DOHH2 (cell line): ENCODE data around the gene MEN1.
A peak's percentile ranks its signal among the peaks of the same experiment; 100 is the strongest.

Experiments used
- H3F3A ChIP-seq: fragments of 200-600 bp; sonication (generic), shearing (Covaris generic); 2 replicates; pipeline ENCODE4 v1.6.0; 2016; ENCODE audit warnings: antibody characterized with exemption, mild to moderate bottlenecking; ENCODE audit not compliant: control insufficient read depth, insufficient read depth
- H3K27ac ChIP-seq: fragments of 200-600 bp; sonication (generic); 2 replicates; pipeline ENCODE4 v1.5.1; 2014; ENCODE audit warnings: low read depth, mild to moderate bottlenecking, low read length, moderate library complexity
- H3K27me3 ChIP-seq: fragments of 200-600 bp; sonication (generic); 2 replicates; pipeline ENCODE4 v1.6.1; 2014; ENCODE audit warnings: mild to moderate bottlenecking, low read length, mixed read lengths; ENCODE audit not compliant: control insufficient read depth
- H3K36me3 ChIP-seq: fragments of 200-600 bp; sonication (generic); 2 replicates; pipeline ENCODE4 v1.6.1; 2014; ENCODE audit warnings: mild to moderate bottlenecking, low read length, moderate library complexity, mixed read lengths; ENCODE audit not compliant: control insufficient read depth
- H3K4me1 ChIP-seq: fragments of 200-600 bp; sonication (generic); 2 replicates; pipeline ENCODE4 v1.6.1; 2014; ENCODE audit warnings: mild to moderate bottlenecking, low read length, mixed read lengths; ENCODE audit not compliant: control insufficient read depth
- H3K4me2 ChIP-seq: fragments of 200-600 bp; sonication (generic); 2 replicates; pipeline ENCODE4 v1.6.0; 2014; ENCODE audit warnings: mild to moderate bottlenecking, low read length, moderate library complexity
- H3K4me3 ChIP-seq: fragments of 200-600 bp; sonication (generic); 2 replicates; pipeline ENCODE4 v1.5.1; 2014; ENCODE audit warnings: mild to moderate bottlenecking, low read length, mixed read lengths
- H3K79me2 ChIP-seq: fragments of 200-600 bp; sonication (generic); 2 replicates; pipeline ENCODE4 v1.6.1; 2014; ENCODE audit warnings: mild to moderate bottlenecking, low read length, mixed read lengths; ENCODE audit not compliant: control insufficient read depth
- H3K9me2 ChIP-seq: fragments of 200-600 bp; sonication (generic); replicated peaks from 2 replicates; pipeline ENCODE4 v1.6.1; 2014; ENCODE audit warnings: mild to moderate bottlenecking, low read length, mixed read lengths; ENCODE audit not compliant: control insufficient read depth
- H3K9me3 ChIP-seq: fragments of 200-600 bp; sonication (generic); 2 replicates; pipeline ENCODE4 v1.6.1; 2014; ENCODE audit warnings: antibody characterized with exemption, low read length, mixed read lengths; ENCODE audit not compliant: control insufficient read depth, insufficient read depth
- H4K20me1 ChIP-seq: fragments of 200-600 bp; sonication (generic); 2 replicates; pipeline ENCODE4 v1.6.0; 2014; ENCODE audit warnings: low read depth, mild to moderate bottlenecking, antibody characterized with exemption, low read length, moderate library complexity; ENCODE audit not compliant: control insufficient read depth, insufficient read depth
- CTCF ChIP-seq: fragments of 200-600 bp; sonication (generic); IDR thresholded peaks from one replicate; pipeline ENCODE4 v1.5.1; 2014; ENCODE audit warnings: antibody characterized with exemption, mild to moderate bottlenecking, low read depth, low read length; ENCODE audit not compliant: poor library complexity, severe bottlenecking
- EZH2phosphoT487 ChIP-seq: fragments of 200-600 bp; sonication (generic); IDR thresholded peaks from 2 replicates; pipeline ENCODE4 v1.6.1; 2017; ENCODE audit warnings: borderline replicate concordance, mild to moderate bottlenecking, antibody characterized with exemption, low read length, moderate library complexity, mixed read lengths

MEN1 gene

GRCh38 chr11:64799256-64799622, 11.1 kb downstream of the MEN1 start:
- H3K27me3 ChIP-seq, result no peaks in the 10 kb centered on the region
- no peaks in the 10 kb centered on the region for H3K9me3 ChIP-seq
- TF ChIP-seq EZH2phosphoT487 (no peak), CTCF (no peak)
- no peaks in the 10 kb centered on the region for H4K20me1 ChIP-seq
- peak overlapping the region; percentile 86 for H3K27ac ChIP-seq
- H3K4me1 ChIP-seq, result peaks cover 46% of the 10 kb centered on the region
- H3K9me2 ChIP-seq, result no peaks in the 10 kb centered on the region
- peak overlapping the region; percentile 96 for H3K4me2 ChIP-seq
- peaks cover 19% of the 10 kb centered on the region for H3F3A ChIP-seq
- peak overlapping the region; percentile 99 for H3K4me3 ChIP-seq
- H3K79me2 ChIP-seq, result peaks cover 19% of the 10 kb centered on the region
- H3K36me3 ChIP-seq, result peaks cover 65% of the 10 kb centered on the region

GRCh38 chr11:64796757-64797541, 13.4 kb downstream of the MEN1 start:
- Histone ChIP-seq H3K9me3 (no peaks in the 10 kb centered on the region), H4K20me1 (no peaks in the 10 kb centered on the region), H3K9me2 (no peaks in the 10 kb centered on the region), H3K4me1 (peaks cover 35% of the 10 kb centered on the region), H3K4me2 (no peak overlapping the region), H3K79me2 (peaks cover 7% of the 10 kb centered on the region), H3F3A (peaks cover 10% of the 10 kb centered on the region), H3K27me3 (no peaks in the 10 kb centered on the region), H3K27ac (no peak overlapping the region), H3K4me3 (no peak overlapping the region), H3K36me3 (peaks cover 56% of the 10 kb centered on the region)
- no peak for TF ChIP-seq EZH2phosphoT487
- no peak for TF ChIP-seq CTCF

GRCh38 chr11:64796047-64796756, 14.1 kb downstream of the MEN1 start:
- Histone ChIP-seq H3K27ac (no peak overlapping the region), H3K9me2 (no peaks in the 10 kb centered on the region), H3K27me3 (no peaks in the 10 kb centered on the region), H3K4me3 (no peak overlapping the region), H3K36me3 (peaks cover 52% of the 10 kb centered on the region), H3K79me2 (peaks cover 3% of the 10 kb centered on the region; the same call in 1 of the 2 replicates), H3F3A (peaks cover 7% of the 10 kb centered on the region), H3K4me2 (no peak overlapping the region), H4K20me1 (no peaks in the 10 kb centered on the region), H3K4me1 (peaks cover 27% of the 10 kb centered on the region), H3K9me3 (no peaks in the 10 kb centered on the region)
- no peak for TF ChIP-seq EZH2phosphoT487
- no peak for TF ChIP-seq CTCF
